A673 (cell line): Measurements from ENCODE around the gene BBS9.

ENCODE experiments used
- CTCF ChIP-seq: fragments of 300-800, 200-600 bp; sonication (generic); conservative IDR thresholded peaks from 2 replicates; pipeline ENCODE4 v1.5.1; 2017; ENCODE audit warnings: low read depth, mild to moderate bottlenecking, antibody characterized with exemption, low read length, moderate library complexity, mixed read lengths
- EZH2 ChIP-seq: fragments of 200-600 bp; sonication (generic); IDR thresholded peaks from 2 replicates; pipeline ENCODE4 v1.6.1; 2017; ENCODE audit warnings: borderline replicate concordance, low read depth, mild to moderate bottlenecking, mixed read lengths, antibody characterized with exemption, low read length; ENCODE audit not compliant: poor library complexity, severe bottlenecking

GRCh38 chr7:33350577-33350976, 221.2 kb downstream of the BBS9 start:
- no peak for TF ChIP-seq EZH2
- no peak for TF ChIP-seq CTCF
